Gastroesophageal sphincter (tissue), 4 donors: ENCODE data around the gene C15orf39. TPM values are rescaled to one million over a fixed set of nuclear protein-coding genes. Genes with fewer than 3 reads are reported as not detected.

ENCODE experiments used
- ATAC-seq: fragments of 150-250 bp; one replicate; pipeline ENCODE4 v1.9.1; 2016; ENCODE audit warnings: mild to moderate bottlenecking, moderate library complexity
- H3K27ac ChIP-seq, 4 donors: fragments of 200-600 bp; sonication (generic) in 3 of 4; 1 replicate in 3 of 4; 2 replicates in 1 of 4; pipeline ENCODE4 v1.5.1; 2016 to 2019
- H3K27me3 ChIP-seq: fragments of 200-600 bp; sonication (generic); one replicate; pipeline ENCODE4 v1.5.1; 2019
- H3K36me3 ChIP-seq, 2 donors: fragments of 200-600 bp; sonication (generic); one replicate each; pipeline ENCODE4 v1.5.1; 2019; ENCODE audit warnings: control low read depth in 1 of 2
- H3K4me1 ChIP-seq, 3 donors: fragments of 200-600 bp; sonication (generic); 1 replicate in 2 of 3; 2 replicates in 1 of 3; pipeline ENCODE4 v1.5.1; 2016 to 2019; ENCODE audit warnings: control low read depth in 2 of 3
- H3K4me3 ChIP-seq, 2 donors: fragments of 200-600 bp; sonication (generic); one replicate each; pipeline ENCODE4 v1.5.1; 2019; ENCODE audit warnings: mild to moderate bottlenecking in 1 of 2, moderate library complexity in 1 of 2
- H3K9me3 ChIP-seq, 3 donors: fragments of 200-600 bp; sonication (generic); one replicate each; pipeline ENCODE4 v1.5.1; 2017 to 2019; ENCODE audit warnings: control low read depth in 2 of 3
- CTCF ChIP-seq, 4 experiments: fragments of 200-600 bp in 2 of 4; fragments of 450-650 bp in 2 of 4; sonication (generic) in 1 of 4; IDR thresholded peaks; one replicate each; pipeline ENCODE4 v1.5.1; 2017 to 2019; ENCODE audit warnings: antibody characterized with exemption in 4 of 4, mild to moderate bottlenecking in 2 of 4, moderate library complexity in 2 of 4
- EP300 ChIP-seq: sonication (generic); formaldehyde crosslinking; IDR thresholded peaks from one replicate; pipeline ENCODE4 v1.6.1; 2017; ENCODE audit warnings: antibody characterized with exemption, mild to moderate bottlenecking
- POLR2A ChIP-seq, 2 donors: fragments of 450-650 bp; IDR thresholded peaks; one replicate each; pipeline ENCODE4 v1.6.1; 2017; ENCODE audit warnings: antibody characterized with exemption in 2 of 2, mild to moderate bottlenecking in 2 of 2, moderate library complexity in 1 of 2
- POLR2AphosphoS5 ChIP-seq: sonication (generic); formaldehyde crosslinking; IDR thresholded peaks from one replicate; pipeline ENCODE4 v1.6.1; 2017; ENCODE audit warnings: antibody characterized with exemption
- WGBS, 2 donors: methylation state at CpG; one replicate each; pipeline ENCODE4 v1.1.5; 2018; ENCODE audit warnings: low coverage in 1 of 2; 5-methylcytosine and 5-hydroxymethylcytosine counted together
- total RNA-seq, 4 donors: library from RNA; depleted of rRNA; stranded (reverse); fragments of >200 nt; gene quantifications; one replicate each; pipeline ENCODE4 v1.1.0, GENCODE V29; 2016

The C15orf39 gene
- total RNA-seq, 4 donors from 2014 or later: 7.3 to 13.2 (median 11.5) TPM

- no peak overlapping the region for H3K4me3 ChIP-seq
These were observed 33.9 kb upstream of the C15orf39 start for GRCh38 chr15:75167588-75168350.

DNA sequence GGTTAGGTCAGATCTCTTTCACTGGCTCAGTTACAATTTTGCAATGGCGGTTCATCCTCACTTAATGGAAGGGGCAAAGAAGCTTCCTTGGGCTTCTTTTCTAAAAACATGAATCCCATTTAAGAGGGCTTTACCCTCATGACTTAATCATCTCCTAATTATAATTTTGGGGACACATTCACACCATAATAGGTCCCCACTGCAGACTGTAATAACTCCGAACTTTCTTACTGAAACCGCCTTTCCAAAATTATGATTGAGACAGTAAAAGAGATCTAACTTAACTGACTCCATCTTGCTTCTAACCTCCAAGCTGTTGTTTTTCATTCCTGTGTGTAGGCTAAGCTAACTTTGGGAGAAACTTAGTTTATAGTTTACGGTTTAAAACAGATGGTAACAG, 33.3 kb upstream of the C15orf39 start:
- Histone ChIP-seq H3K36me3 (no peaks in the 10 kb centered on the region), H3K4me1 (no peaks in the 10 kb centered on the region), H3K4me3 (no peak overlapping the region), H3K9me3 (peaks cover 0 to 6% (median 0%) of the 10 kb centered on the region in 3 donors), H3K27me3 (no peaks in the 10 kb centered on the region), H3K27ac (no peak overlapping the region)
- no peak for TF ChIP-seq EP300
- TF ChIP-seq POLR2A (IDR thresholded peaks at IDR 0.05): no peak
- TF ChIP-seq CTCF (IDR thresholded peaks at IDR 0.05): no peak
- no peak for TF ChIP-seq POLR2AphosphoS5
- ATAC-seq: no peak
- 67 to 74% methylated on average over 4 of the region's 4 CpGs for WGBS, 2 donors

More at GRCh38 chr15:75167588-75168350, 33.9 kb upstream of the C15orf39 start:
- H3K36me3 ChIP-seq: no peaks in the 10 kb centered on the region
- no peak overlapping the region for H3K27ac ChIP-seq
- no peak for TF ChIP-seq CTCF (IDR thresholded peaks at IDR 0.05)
- TF ChIP-seq POLR2A (IDR thresholded peaks at IDR 0.05): no peak
- WGBS, 2 donors: 66 to 68% methylated on average over 3 to 5 of the region's 5 CpGs
- no peaks in the 10 kb centered on the region for H3K27me3 ChIP-seq
- no peak for ATAC-seq
- H3K9me3 ChIP-seq: peaks cover 0 to 6% (median 0%) of the 10 kb centered on the region in 3 donors
- H3K4me1 ChIP-seq: no peaks in the 10 kb centered on the region

GRCh38 chr15:75170203-75170602, 31.5 kb upstream of the C15orf39 start:
- no peak for TF ChIP-seq CTCF (IDR thresholded peaks at IDR 0.05)
- TF ChIP-seq POLR2A (IDR thresholded peaks at IDR 0.05): no peak
- no peak for TF ChIP-seq POLR2AphosphoS5
- TF ChIP-seq EP300: no peak
- Histone ChIP-seq H3K4me1 (peaks cover 0 to under 1% (median 0%) of the 10 kb centered on the region in 3 donors), H3K27me3 (no peaks in the 10 kb centered on the region), H3K27ac (no peak overlapping the region), H3K36me3 (no peaks in the 10 kb centered on the region), H3K9me3 (peaks cover 0 to 6% (median 0%) of the 10 kb centered on the region in 3 donors), H3K4me3 (no peak overlapping the region)
- ATAC-seq: no peak
- WGBS, 2 donors: 100% methylated on average over 1 of the region's 1 CpG

DNA sequence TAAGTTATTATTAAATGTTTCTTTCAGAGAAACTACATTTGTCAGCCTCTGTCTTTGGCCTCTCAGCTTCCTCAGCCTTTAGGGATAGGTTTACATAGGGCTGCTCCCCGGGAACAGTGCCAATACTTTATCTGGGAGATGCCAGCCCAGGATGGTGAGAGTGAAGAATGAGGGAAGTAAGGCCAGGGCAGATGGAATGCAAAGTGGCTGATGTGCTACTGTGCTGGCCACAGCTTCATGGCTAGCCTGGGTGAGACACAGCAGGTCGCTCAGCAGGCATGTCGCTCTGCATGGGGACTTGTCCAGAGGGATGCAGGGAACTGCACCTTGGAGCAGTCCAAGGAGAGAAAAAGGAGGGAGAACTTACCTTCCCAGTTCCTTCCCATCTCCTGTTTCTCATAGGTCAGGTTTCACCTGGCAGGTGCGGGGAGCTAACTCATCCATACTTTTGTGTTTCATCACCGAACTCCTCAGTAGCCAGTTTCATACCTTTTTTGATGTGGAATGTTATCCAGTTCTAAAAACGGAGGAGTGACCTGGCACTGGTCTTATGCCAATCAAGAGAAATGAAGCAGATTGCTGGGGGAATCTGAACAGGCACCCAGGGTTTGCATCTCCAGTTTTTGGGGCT, 30.9 kb upstream of the C15orf39 start:
- ATAC-seq: no peak
- no peak for TF ChIP-seq CTCF (IDR thresholded peaks at IDR 0.05)
- TF ChIP-seq EP300: no peak
- no peak for TF ChIP-seq POLR2AphosphoS5
- TF ChIP-seq POLR2A (IDR thresholded peaks at IDR 0.05): no peak
- no peaks in the 10 kb centered on the region for H3K27me3 ChIP-seq
- peaks cover 0 to 6% (median 3%) of the 10 kb centered on the region in 3 donors for H3K4me1 ChIP-seq
- no peak overlapping the region for H3K27ac ChIP-seq
- no peaks in the 10 kb centered on the region for H3K36me3 ChIP-seq
- WGBS, 2 donors: 71 to 95% methylated on average over 3 to 5 of the region's 6 CpGs
- peaks cover 0 to 6% (median 0%) of the 10 kb centered on the region in 3 donors for H3K9me3 ChIP-seq
- H3K4me3 ChIP-seq: no peak overlapping the region
